Activated B cell treated with CpG ODN at 0.5 μM for 24 hours (primary cell): ENCODE data around the gene MPL. TPM values are rescaled to one million over a fixed set of nuclear protein-coding genes. Genes with fewer than 3 reads are reported as not detected.

Source experiments
- ATAC-seq: fragments of 200-7000 bp; cut with Tn5 transposase; one replicate; pipeline ENCODE4 v1.10.0; 2021; ENCODE audit warnings: low read depth, mild to moderate bottlenecking, moderate library complexity
- CTCF ChIA-PET: fragments of 350-600 bp; sonication (Branson Sonifier 250); formaldehyde crosslinking; loops from one replicate; lab custom pipeline; 2021; ENCODE audit warnings: antibody characterized with exemption; lab: Charles Lee
- POLR2A ChIA-PET: fragments of 350-600 bp; sonication (Branson Sonifier 250); formaldehyde crosslinking; loops from one replicate; lab custom pipeline; 2021; ENCODE audit warnings: antibody characterized with exemption; lab: Charles Lee
- DNase-seq: peaks from one replicate; pipeline ENCODE4 v3.0.0; 2022
- H3K27ac Mint-ChIP-seq: one replicate; pipeline ENCODE4 v1.8.0; 2020; ENCODE audit warnings: mixed read lengths
- H3K27me3 Mint-ChIP-seq: one replicate; pipeline ENCODE4 v1.8.0; 2021; ENCODE audit warnings: mixed read lengths
- H3K36me3 Mint-ChIP-seq: one replicate; pipeline ENCODE4 v1.8.0; 2021; ENCODE audit warnings: low read depth, mixed read lengths
- H3K4me1 Mint-ChIP-seq: one replicate; pipeline ENCODE4 v1.8.0; 2021; ENCODE audit warnings: mixed read lengths
- H3K4me3 Mint-ChIP-seq: one replicate; pipeline ENCODE4 v1.8.0; 2020; ENCODE audit warnings: mild to moderate bottlenecking, mixed read lengths
- H3K9me3 Mint-ChIP-seq: one replicate; pipeline ENCODE4 v1.8.0; 2020; ENCODE audit warnings: mixed read lengths
- intact Hi-C: fragments of 100-400 bp; cut with micrococcal nuclease; formaldehyde crosslinking; loops from one replicate; pipeline ENCODE4 v1.15.1; 2024
- total RNA-seq: library from RNA; stranded (reverse); gene quantifications from 2 replicates; pipeline ENCODE4 v1.2.3, GENCODE V29; 2022
- TF ChIP-seq, protein P1 (sequence below): fragments of 200-600 bp; IDR thresholded peaks from one replicate; pipeline ENCODE4 v1.8.0; 2022; ENCODE audit warnings: antibody characterized with exemption, mild to moderate bottlenecking

The MPL gene
- total RNA-seq, 1 donor from 2014 or later, result not detected

GRCh38 chr1:43402089-43402865 lies 64.7 kb downstream of the MPL start:
- Mint-ChIP-seq H3K4me1 (peaks cover 2% of the 10 kb centered on the region), H3K36me3 (peaks cover 53% of the 10 kb centered on the region), H3K9me3 (no peaks in the 10 kb centered on the region), H3K27ac (no peak overlapping the region), H3K4me3 (no peak overlapping the region), H3K27me3 (no peaks in the 10 kb centered on the region)
- ChIA-PET CTCF (no interaction called here), POLR2A (no interaction called here)
- ATAC-seq (no peak), DNase-seq (no peak)
- intact Hi-C loops, result no loop called here
- TF ChIP-seq, protein P1, sequence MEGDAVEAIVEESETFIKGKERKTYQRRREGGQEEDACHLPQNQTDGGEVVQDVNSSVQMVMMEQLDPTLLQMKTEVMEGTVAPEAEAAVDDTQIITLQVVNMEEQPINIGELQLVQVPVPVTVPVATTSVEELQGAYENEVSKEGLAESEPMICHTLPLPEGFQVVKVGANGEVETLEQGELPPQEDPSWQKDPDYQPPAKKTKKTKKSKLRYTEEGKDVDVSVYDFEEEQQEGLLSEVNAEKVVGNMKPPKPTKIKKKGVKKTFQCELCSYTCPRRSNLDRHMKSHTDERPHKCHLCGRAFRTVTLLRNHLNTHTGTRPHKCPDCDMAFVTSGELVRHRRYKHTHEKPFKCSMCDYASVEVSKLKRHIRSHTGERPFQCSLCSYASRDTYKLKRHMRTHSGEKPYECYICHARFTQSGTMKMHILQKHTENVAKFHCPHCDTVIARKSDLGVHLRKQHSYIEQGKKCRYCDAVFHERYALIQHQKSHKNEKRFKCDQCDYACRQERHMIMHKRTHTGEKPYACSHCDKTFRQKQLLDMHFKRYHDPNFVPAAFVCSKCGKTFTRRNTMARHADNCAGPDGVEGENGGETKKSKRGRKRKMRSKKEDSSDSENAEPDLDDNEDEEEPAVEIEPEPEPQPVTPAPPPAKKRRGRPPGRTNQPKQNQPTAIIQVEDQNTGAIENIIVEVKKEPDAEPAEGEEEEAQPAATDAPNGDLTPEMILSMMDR, result no peak

Other genes starting within 250 kb of the MPL start
- gene EBNA1BP2, start 165.5 kb upstream of the MPL start, total RNA-seq, result 59.9 and 61.8 TPM in 2 replicates
- gene CFAP57, start 165.5 kb upstream of the MPL start, total RNA-seq, result 0.93 TPM in 1 of 2 replicates, not detected in the other
- gene TMEM125, start 67.8 kb upstream of the MPL start, total RNA-seq, result not detected in 2 replicates
- not detected in 2 replicates for gene C1orf210, start 52.2 kb upstream of the MPL start, total RNA-seq
- not detected in 2 replicates for gene TIE1, start 36.8 kb upstream of the MPL start, total RNA-seq
- 3.2 and 4.2 TPM in 2 replicates for gene CDC20, start 21.2 kb downstream of the MPL start, total RNA-seq
- 80.2 and 84.2 TPM in 2 replicates for gene ELOVL1, start 30.2 kb downstream of the MPL start, total RNA-seq
- 33.8 and 37.2 TPM in 2 replicates for gene MED8, start 52.0 kb downstream of the MPL start, total RNA-seq
- 108 and 139 TPM in 2 replicates for gene SZT2, start 52.1 kb downstream of the MPL start, total RNA-seq
- gene HYI, start 116.1 kb downstream of the MPL start, total RNA-seq, result 10.0 and 12.3 TPM in 2 replicates
- 0.10 TPM in 1 of 2 replicates, not detected in the other for gene PTPRF, start 193.1 kb downstream of the MPL start, total RNA-seq